Suprapubic skin (tissue), 4 donors: ENCODE data around the gene ANXA7.

Source experiments
- EP300 ChIP-seq: sonication (generic); formaldehyde crosslinking; IDR thresholded peaks from one replicate; pipeline ENCODE4 v1.6.1; 2017; ENCODE audit warnings: antibody characterized with exemption
- POLR2A ChIP-seq, 2 donors: fragments of 450-650 bp; IDR thresholded peaks; one replicate each; pipeline ENCODE4 v1.6.1; 2017; ENCODE audit warnings: antibody characterized with exemption in 2 of 2, mild to moderate bottlenecking in 2 of 2, moderate library complexity in 2 of 2
- POLR2AphosphoS5 ChIP-seq, 3 donors: sonication (generic); formaldehyde crosslinking; IDR thresholded peaks; one replicate each; pipeline ENCODE4 v1.6.1; 2017; ENCODE audit warnings: antibody characterized with exemption in 3 of 3
- TF ChIP-seq, protein P1 (sequence below), 2 donors: fragments of 200-600 bp in 1 of 2; fragments of 450-650 bp in 1 of 2; sonication (generic) in 1 of 2; IDR thresholded peaks; one replicate each; pipeline ENCODE4 v1.5.1; 2016 to 2019; ENCODE audit warnings: antibody characterized with exemption in 2 of 2, mild to moderate bottlenecking in 1 of 2, moderate library complexity in 1 of 2

- TF ChIP-seq EP300 = no peak
- TF ChIP-seq, protein P1, sequence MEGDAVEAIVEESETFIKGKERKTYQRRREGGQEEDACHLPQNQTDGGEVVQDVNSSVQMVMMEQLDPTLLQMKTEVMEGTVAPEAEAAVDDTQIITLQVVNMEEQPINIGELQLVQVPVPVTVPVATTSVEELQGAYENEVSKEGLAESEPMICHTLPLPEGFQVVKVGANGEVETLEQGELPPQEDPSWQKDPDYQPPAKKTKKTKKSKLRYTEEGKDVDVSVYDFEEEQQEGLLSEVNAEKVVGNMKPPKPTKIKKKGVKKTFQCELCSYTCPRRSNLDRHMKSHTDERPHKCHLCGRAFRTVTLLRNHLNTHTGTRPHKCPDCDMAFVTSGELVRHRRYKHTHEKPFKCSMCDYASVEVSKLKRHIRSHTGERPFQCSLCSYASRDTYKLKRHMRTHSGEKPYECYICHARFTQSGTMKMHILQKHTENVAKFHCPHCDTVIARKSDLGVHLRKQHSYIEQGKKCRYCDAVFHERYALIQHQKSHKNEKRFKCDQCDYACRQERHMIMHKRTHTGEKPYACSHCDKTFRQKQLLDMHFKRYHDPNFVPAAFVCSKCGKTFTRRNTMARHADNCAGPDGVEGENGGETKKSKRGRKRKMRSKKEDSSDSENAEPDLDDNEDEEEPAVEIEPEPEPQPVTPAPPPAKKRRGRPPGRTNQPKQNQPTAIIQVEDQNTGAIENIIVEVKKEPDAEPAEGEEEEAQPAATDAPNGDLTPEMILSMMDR (IDR thresholded peaks at IDR 0.05) = no peak
- no peak for TF ChIP-seq POLR2A (IDR thresholded peaks at IDR 0.05)
- no peak for TF ChIP-seq POLR2AphosphoS5 (IDR thresholded peaks at IDR 0.05)
Observed at GRCh38 chr10:73401636-73402035, 12.2 kb downstream of the ANXA7 start.
